Effector memory CD4-positive, alpha-beta T cell (primary cell): ENCODE measurements around the gene UQCR11.

Source experiments
- DNase-seq, 3 donors: peaks; one replicate each; pipeline ENCODE4 v3.0.0-alpha.2; 2020
- H3K27ac ChIP-seq: 2 replicates; pipeline ENCODE4 v1.7.0; 2013; ENCODE audit warnings: mild to moderate bottlenecking, low read length, moderate library complexity; ENCODE audit not compliant: insufficient read depth, poor library complexity, severe bottlenecking
- H3K27me3 ChIP-seq: replicated peaks from 2 replicates; pipeline ENCODE4 v1.7.0; 2013; ENCODE audit warnings: mild to moderate bottlenecking, low read length; ENCODE audit not compliant: insufficient read depth, control insufficient read depth, poor library complexity, severe bottlenecking
- H3K36me3 ChIP-seq: 2 replicates; pipeline ENCODE4 v1.7.0; 2013; ENCODE audit warnings: mild to moderate bottlenecking, low read length, moderate library complexity; ENCODE audit not compliant: control insufficient read depth, insufficient read depth
- H3K4me1 ChIP-seq: 2 replicates; pipeline ENCODE4 v1.7.0; 2013; ENCODE audit warnings: low read length, mild to moderate bottlenecking; ENCODE audit not compliant: control insufficient read depth, insufficient read depth, poor library complexity, severe bottlenecking
- H3K4me3 ChIP-seq: 2 replicates; pipeline ENCODE4 v1.7.0; 2013; ENCODE audit warnings: low read length, low read depth, mild to moderate bottlenecking; ENCODE audit not compliant: insufficient read depth, poor library complexity, severe bottlenecking
- H3K9me3 ChIP-seq: 2 replicates; pipeline ENCODE4 v1.7.0; 2013; ENCODE audit warnings: mild to moderate bottlenecking, low read length, moderate library complexity; ENCODE audit not compliant: control insufficient read depth

Gene UQCR11

GRCh38 chr19:1634242-1634937 lies 29.1 kb upstream of the UQCR11 start:
- Histone ChIP-seq H3K27ac (no peak overlapping the region), H3K27me3 (no peaks in the 10 kb centered on the region), H3K4me3 (no peak overlapping the region), H3K36me3 (peaks cover 10% of the 10 kb centered on the region), H3K4me1 (no peaks in the 10 kb centered on the region), H3K9me3 (no peaks in the 10 kb centered on the region)
- DNase-seq, result no peak

GRCh38 chr19:1633269-1633826 lies 28.1 kb upstream of the UQCR11 start:
- Histone ChIP-seq H3K4me3 (no peak overlapping the region), H3K4me1 (no peaks in the 10 kb centered on the region), H3K27ac (no peak overlapping the region), H3K9me3 (no peaks in the 10 kb centered on the region), H3K36me3 (peaks cover 10% of the 10 kb centered on the region), H3K27me3 (no peaks in the 10 kb centered on the region)
- DNase-seq, result no peak

GRCh38 chr19:1632462-1633268 lies 27.4 kb upstream of the UQCR11 start:
- H3K36me3 ChIP-seq, result peaks cover 10% of the 10 kb centered on the region
- no peak for DNase-seq
- no peaks in the 10 kb centered on the region for H3K27me3 ChIP-seq
- H3K9me3 ChIP-seq, result no peaks in the 10 kb centered on the region
- H3K4me1 ChIP-seq, result no peaks in the 10 kb centered on the region
- H3K4me3 ChIP-seq, result no peak overlapping the region
- H3K27ac ChIP-seq, result no peak overlapping the region

GRCh38 chr19:1631557-1632100 lies 26.4 kb upstream of the UQCR11 start:
- H3K4me3 ChIP-seq, result no peak overlapping the region
- no peaks in the 10 kb centered on the region for H3K9me3 ChIP-seq
- no peak for DNase-seq
- H3K27ac ChIP-seq, result no peak overlapping the region
- H3K36me3 ChIP-seq, result peaks cover 10% of the 10 kb centered on the region
- H3K4me1 ChIP-seq, result no peaks in the 10 kb centered on the region
- H3K27me3 ChIP-seq, result no peaks in the 10 kb centered on the region

GRCh38 chr19:1630811-1631210 lies 25.5 kb upstream of the UQCR11 start:
- no peak overlapping the region for H3K4me3 ChIP-seq
- H3K9me3 ChIP-seq, result no peaks in the 10 kb centered on the region
- no peak for DNase-seq
- H3K27me3 ChIP-seq, result no peaks in the 10 kb centered on the region
- no peaks in the 10 kb centered on the region for H3K4me1 ChIP-seq
- no peak overlapping the region for H3K27ac ChIP-seq
- peaks cover 14% of the 10 kb centered on the region for H3K36me3 ChIP-seq

- H3K36me3 ChIP-seq, result peaks cover 16% of the 10 kb centered on the region
- no peak overlapping the region for H3K27ac ChIP-seq
- H3K9me3 ChIP-seq, result no peaks in the 10 kb centered on the region
- no peak for DNase-seq
- H3K27me3 ChIP-seq, result no peaks in the 10 kb centered on the region
- H3K4me1 ChIP-seq, result no peaks in the 10 kb centered on the region
- H3K4me3 ChIP-seq, result no peak overlapping the region
Observed at GRCh38 chr19:1630012-1630411, 24.8 kb upstream of the UQCR11 start.

- peaks cover 9% of the 10 kb centered on the region for H3K36me3 ChIP-seq
- no peaks in the 10 kb centered on the region for H3K4me1 ChIP-seq
- DNase-seq, result no peak
- no peaks in the 10 kb centered on the region for H3K27me3 ChIP-seq
- no peak overlapping the region for H3K4me3 ChIP-seq
- no peaks in the 10 kb centered on the region for H3K9me3 ChIP-seq
- H3K27ac ChIP-seq, result no peak overlapping the region
Observed at GRCh38 chr19:1629256-1629808, 24.1 kb upstream of the UQCR11 start.

- Histone ChIP-seq H3K9me3 (no peaks in the 10 kb centered on the region), H3K27me3 (no peaks in the 10 kb centered on the region), H3K36me3 (peaks cover 11% of the 10 kb centered on the region), H3K4me1 (no peaks in the 10 kb centered on the region), H3K4me3 (no peak overlapping the region), H3K27ac (no peak overlapping the region)
- DNase-seq, result no peak
Observed at GRCh38 chr19:1627194-1627593, 21.9 kb upstream of the UQCR11 start.

GRCh38 chr19:1626417-1627010 lies 21.3 kb upstream of the UQCR11 start:
- no peak overlapping the region for H3K27ac ChIP-seq
- H3K27me3 ChIP-seq, result no peaks in the 10 kb centered on the region
- no peak overlapping the region for H3K4me3 ChIP-seq
- no peaks in the 10 kb centered on the region for H3K4me1 ChIP-seq
- no peaks in the 10 kb centered on the region for H3K9me3 ChIP-seq
- H3K36me3 ChIP-seq, result peaks cover 11% of the 10 kb centered on the region
- DNase-seq, result no peak
